SK-N-SH (cell line): ENCODE data around the gene NAXD. TPM values are rescaled to one million over a fixed set of nuclear protein-coding genes. Genes with fewer than 3 reads are reported as not detected.
A peak's percentile ranks its signal among the peaks of the same experiment; 100 is the strongest.

Experiments used
- CTCF ChIA-PET: fragments of 300-600, 350-600 bp; formaldehyde crosslinking; extraction: SDS; loops from one replicate; lab custom pipeline; 2021; lab: Yijun Ruan, JAX
- POLR2A ChIA-PET: fragments of 350-600 bp; sonication (Branson Sonifier 250); formaldehyde crosslinking; extraction: SDS; loops from one replicate; lab custom pipeline; 2020; ENCODE audit warnings: antibody characterized with exemption, inconsistent platforms; lab: Yijun Ruan, JAX
- DNase-seq: peaks from one replicate; pipeline ENCODE4 v3.0.0; 2012
- H2AFZ ChIP-seq: fragments of 200-600 bp; sonication (generic); 2 replicates; pipeline ENCODE4 v1.8.1; 2016; ENCODE audit warnings: antibody characterized with exemption, mild to moderate bottlenecking, low read depth
- H3F3A ChIP-seq: fragments of 200-600 bp; sonication (generic); replicated peaks from 2 replicates; pipeline ENCODE3; 2016; ENCODE audit warnings: antibody characterized with exemption, mild to moderate bottlenecking; ENCODE audit not compliant: insufficient read depth
- H3K27ac ChIP-seq, 2 experiments: fragments of 200-500 bp in 1 of 2; fragments of 200-600 bp in 1 of 2; sonication (Bioruptor generic) in 1 of 2; sonication (generic), shearing (Covaris generic) in 1 of 2; 2 replicates each; pipeline versions ENCODE4 v1.5.1 to v1.6.1; 2014 to 2016; ENCODE audit warnings: low read depth in 2 of 2, inconsistent platforms in 1 of 2, low read length in 1 of 2, mild to moderate bottlenecking in 1 of 2, mixed read lengths in 1 of 2
- H3K27me3 ChIP-seq: fragments of 200-600 bp; sonication (generic), shearing (Covaris generic); 2 replicates; pipeline ENCODE4 v1.6.1; 2016; ENCODE audit warnings: mixed run types; ENCODE audit not compliant: insufficient read depth
- H3K36me3 ChIP-seq, 2 experiments: fragments of 200-500 bp in 1 of 2; fragments of 200-600 bp in 1 of 2; sonication (Bioruptor generic) in 1 of 2; sonication (generic) in 1 of 2; replicated peaks in 1 of 2; 2 replicates each; pipeline versions ENCODE3 to v1.5.1; 2014 to 2016; ENCODE audit warnings: low read length in 1 of 2, mild to moderate bottlenecking in 1 of 2; ENCODE audit not compliant: insufficient read depth in 2 of 2, control insufficient read depth in 1 of 2
- H3K4me1 ChIP-seq, 2 experiments: fragments of 200-500 bp in 1 of 2; fragments of 200-600 bp in 1 of 2; sonication (Bioruptor generic) in 1 of 2; sonication (generic), shearing (Covaris generic) in 1 of 2; 2 replicates each; pipeline versions ENCODE4 v1.5.1 to v1.6.1; 2014 to 2016; ENCODE audit warnings: low read depth in 1 of 2, low read length in 1 of 2, mixed run types in 1 of 2; ENCODE audit not compliant: insufficient read depth in 2 of 2, control insufficient read depth in 1 of 2
- H3K4me2 ChIP-seq: fragments of 200-600 bp; sonication (generic), shearing (Covaris generic); 2 replicates; pipeline ENCODE4 v1.6.1; 2017; ENCODE audit warnings: mixed run types
- H3K4me3 ChIP-seq, 2 experiments: fragments of 200-500 bp in 1 of 2; fragments of 200-600 bp in 1 of 2; sonication (Bioruptor generic) in 1 of 2; sonication (generic), shearing (Covaris generic) in 1 of 2; 2 replicates each; pipeline versions ENCODE4 v1.5.1 to v1.8.1; 2014 to 2016; ENCODE audit warnings: low read depth in 2 of 2, inconsistent platforms in 1 of 2, low read length in 1 of 2, mild to moderate bottlenecking in 1 of 2, mixed read lengths in 1 of 2, moderate library complexity in 1 of 2
- H3K79me2 ChIP-seq: fragments of 200-600 bp; sonication (generic); 2 replicates; pipeline ENCODE4 v1.8.1; 2017; ENCODE audit warnings: mild to moderate bottlenecking; ENCODE audit not compliant: insufficient read depth
- H3K9ac ChIP-seq: fragments of 200-600 bp; sonication (generic); 2 replicates; pipeline ENCODE4 v1.6.1; 2017; ENCODE audit warnings: mixed run types
- H3K9me2 ChIP-seq: fragments of 200-600 bp; sonication (generic); 2 replicates; pipeline ENCODE4 v1.6.1; 2017; ENCODE audit warnings: mixed run types
- H3K9me3 ChIP-seq: fragments of 200-600 bp; sonication (generic); 2 replicates; pipeline ENCODE4 v1.6.1; 2017; ENCODE audit warnings: mixed run types, mild to moderate bottlenecking, moderate library complexity
- H4K20me1 ChIP-seq: fragments of 200-600 bp; sonication (generic); 2 replicates; pipeline ENCODE4 v1.6.1; 2017; ENCODE audit warnings: mild to moderate bottlenecking, mixed run types; ENCODE audit not compliant: insufficient read depth
- ELF1 ChIP-seq: IDR thresholded peaks from 2 replicates; pipeline ENCODE4 v1.4.0; 2012
- EZH2phosphoT487 ChIP-seq: fragments of 200-600 bp; sonication (generic); IDR thresholded peaks from 2 replicates; pipeline ENCODE4 v1.6.1; 2017; ENCODE audit warnings: low read depth, mixed run types, mild to moderate bottlenecking, antibody characterized with exemption, moderate library complexity, borderline replicate concordance
- FOSL2 ChIP-seq: IDR thresholded peaks from 2 replicates; pipeline ENCODE4 v1.4.0; 2012; ENCODE audit warnings: low read depth, mild to moderate bottlenecking, moderate library complexity, borderline replicate concordance
- FOXJ3 ChIP-seq: sonication (generic); formaldehyde crosslinking; IDR thresholded peaks from 2 replicates; pipeline ENCODE4 v1.5.1; 2020; ENCODE audit warnings: mild to moderate bottlenecking, missing genetic modification reagents
- GABPA ChIP-seq: IDR thresholded peaks from 2 replicates; pipeline ENCODE4 v1.4.0; 2012; ENCODE audit warnings: low read depth, mild to moderate bottlenecking
- GATA2 ChIP-seq: sonication (generic); formaldehyde crosslinking; IDR thresholded peaks from 2 replicates; pipeline ENCODE4 v1.5.0; 2020; ENCODE audit warnings: mild to moderate bottlenecking, missing genetic modification reagents
- JUND ChIP-seq: IDR thresholded peaks from 2 replicates; pipeline ENCODE4 v1.4.0; 2012
- MEF2A ChIP-seq: IDR thresholded peaks from 2 replicates; pipeline ENCODE4 v1.4.0; 2012; ENCODE audit warnings: low read depth, borderline replicate concordance
- MXI1 ChIP-seq: IDR thresholded peaks from 2 replicates; pipeline ENCODE4 v1.6.1; 2012; ENCODE audit warnings: mild to moderate bottlenecking, low read depth, low read length, improper control_type of control experiment
- NFIC ChIP-seq: IDR thresholded peaks from 2 replicates; pipeline ENCODE4 v1.4.0; 2012; ENCODE audit warnings: borderline replicate concordance
- NRF1 ChIP-seq: IDR thresholded peaks from 2 replicates; pipeline ENCODE4 v1.6.1; 2012; ENCODE audit warnings: low read depth, mild to moderate bottlenecking, low read length
- RAD21 ChIP-seq: IDR thresholded peaks from 2 replicates; pipeline ENCODE4 v1.6.1; 2012; ENCODE audit warnings: mild to moderate bottlenecking, low read length
- RFX5 ChIP-seq: IDR thresholded peaks from 2 replicates; pipeline ENCODE4 v1.6.1; 2012; ENCODE audit warnings: mild to moderate bottlenecking, improper control_type of control experiment, low read length
- SIN3A ChIP-seq: IDR thresholded peaks from 2 replicates; pipeline ENCODE4 v1.6.1; 2012; ENCODE audit warnings: low read depth, mild to moderate bottlenecking, low read length, moderate library complexity, borderline replicate concordance
- SMC3 ChIP-seq: IDR thresholded peaks from 2 replicates; pipeline ENCODE4 v1.6.1; 2012; ENCODE audit warnings: low read depth, low read length, improper control_type of control experiment
- TAF1 ChIP-seq: IDR thresholded peaks from 2 replicates; pipeline ENCODE4 v1.6.1; 2012; ENCODE audit warnings: low read depth, mild to moderate bottlenecking, low read length, moderate library complexity, borderline replicate concordance
- TCF12 ChIP-seq: IDR thresholded peaks from 2 replicates; pipeline ENCODE4 v1.4.0; 2012
- TEAD4 ChIP-seq: IDR thresholded peaks from 2 replicates; pipeline ENCODE4 v1.4.0; 2012; ENCODE audit warnings: mild to moderate bottlenecking, borderline replicate concordance; ENCODE audit not compliant: insufficient read depth
- YY1 ChIP-seq: IDR thresholded peaks from 2 replicates; pipeline ENCODE4 v1.4.0; 2012; ENCODE audit warnings: low read depth, mild to moderate bottlenecking
- WGBS: methylation state at CpG from one replicate; pipeline ENCODE4 v1.1.6; 2017; ENCODE audit warnings: low lambda C conversion rate; 5-methylcytosine and 5-hydroxymethylcytosine counted together
- polyA plus RNA-seq, 3 experiments: library from polyadenylated mRNA; depleted of rRNA; stranded (reverse); fragments of >200 nt; gene quantifications; 2 replicates each; pipeline ENCODE4 v1.2.3, GENCODE V29; 2012
- TF ChIP-seq, protein P1 (sequence below): fragments of 150-350 bp; IDR thresholded peaks from 2 replicates; pipeline ENCODE4 v1.6.1; 2017; ENCODE audit warnings: antibody characterized with exemption, low read length, low read depth, borderline replicate concordance
- TF ChIP-seq, protein P2 (sequence below): IDR thresholded peaks from 2 replicates; pipeline ENCODE4 v1.4.0; 2012; ENCODE audit warnings: low read depth, borderline replicate concordance
- TF ChIP-seq, protein P3 (sequence below): IDR thresholded peaks from 2 replicates; pipeline ENCODE4 v1.4.0; 2012; ENCODE audit warnings: low read depth
- TF ChIP-seq, protein P4 (sequence below): IDR thresholded peaks from 2 replicates; pipeline ENCODE4 v1.6.1; 2012; ENCODE audit warnings: mild to moderate bottlenecking, low read depth, low read length, moderate library complexity

Gene NAXD
- polyA plus RNA-seq, 1 of the 3 experiments (the other 2 are of a cell fraction) = 32.4 TPM

DNA sequence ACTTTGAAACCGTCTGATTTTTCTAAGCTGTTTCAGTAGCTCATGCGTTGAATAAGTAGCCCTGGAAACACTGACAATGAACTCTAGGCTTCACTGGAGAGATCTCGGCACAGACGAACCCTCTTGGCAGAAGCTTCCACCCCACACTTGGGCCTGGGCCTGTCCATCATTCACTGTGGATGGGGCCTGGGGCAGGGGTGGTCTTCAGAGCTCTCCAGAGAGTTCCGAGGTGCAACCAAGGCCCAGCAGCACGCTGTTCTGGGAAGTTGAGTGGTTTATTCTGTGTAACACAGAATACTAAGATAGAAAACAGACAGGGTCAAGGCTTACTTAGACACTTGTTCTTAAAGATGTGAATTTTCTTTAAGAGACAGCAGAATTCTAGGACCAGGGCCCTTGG lies 21.9 kb downstream of the NAXD start:
- Histone ChIP-seq H3K4me1 (peaks cover 0 to 17% of the 10 kb centered on the region in 2 experiments; a peak in 2 of 4 replicates), H3K79me2 (peaks cover 25% of the 10 kb centered on the region; the same call in 1 of the 2 replicates), H4K20me1 (peaks cover 6% of the 10 kb centered on the region; the same call in 1 of the 2 replicates), H3F3A (peaks cover 7% of the 10 kb centered on the region), H3K36me3 (peaks cover 21 to 73% of the 10 kb centered on the region in 2 experiments), H2AFZ (no peak overlapping the region), H3K27ac (no peak overlapping the region), H3K27me3 (no peaks in the 10 kb centered on the region), H3K4me2 (no peak overlapping the region), H3K4me3 (no peak overlapping the region), H3K9ac (no peak overlapping the region), H3K9me2 (no peaks in the 10 kb centered on the region), H3K9me3 (no peaks in the 10 kb centered on the region)
- TF ChIP-seq YY1 (no peak), RAD21 (no peak), NFIC (no peak), TAF1 (no peak), GATA2 (CRISPR knock-in tag) (no peak), GABPA (no peak), TCF12 (no peak), MXI1 (no peak), RFX5 (no peak), TEAD4 (no peak), ELF1 (no peak), MEF2A (no peak), NRF1 (no peak), JUND (no peak), FOXJ3 (CRISPR knock-in tag) (no peak), FOSL2 (no peak)
- TF ChIP-seq, protein P1, sequence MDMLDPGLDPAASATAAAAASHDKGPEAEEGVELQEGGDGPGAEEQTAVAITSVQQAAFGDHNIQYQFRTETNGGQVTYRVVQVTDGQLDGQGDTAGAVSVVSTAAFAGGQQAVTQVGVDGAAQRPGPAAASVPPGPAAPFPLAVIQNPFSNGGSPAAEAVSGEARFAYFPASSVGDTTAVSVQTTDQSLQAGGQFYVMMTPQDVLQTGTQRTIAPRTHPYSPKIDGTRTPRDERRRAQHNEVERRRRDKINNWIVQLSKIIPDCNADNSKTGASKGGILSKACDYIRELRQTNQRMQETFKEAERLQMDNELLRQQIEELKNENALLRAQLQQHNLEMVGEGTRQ = no peak
- TF ChIP-seq, protein P2, sequence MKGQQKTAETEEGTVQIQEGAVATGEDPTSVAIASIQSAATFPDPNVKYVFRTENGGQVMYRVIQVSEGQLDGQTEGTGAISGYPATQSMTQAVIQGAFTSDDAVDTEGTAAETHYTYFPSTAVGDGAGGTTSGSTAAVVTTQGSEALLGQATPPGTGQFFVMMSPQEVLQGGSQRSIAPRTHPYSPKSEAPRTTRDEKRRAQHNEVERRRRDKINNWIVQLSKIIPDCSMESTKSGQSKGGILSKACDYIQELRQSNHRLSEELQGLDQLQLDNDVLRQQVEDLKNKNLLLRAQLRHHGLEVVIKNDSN = no peak
- TF ChIP-seq, protein P3, sequence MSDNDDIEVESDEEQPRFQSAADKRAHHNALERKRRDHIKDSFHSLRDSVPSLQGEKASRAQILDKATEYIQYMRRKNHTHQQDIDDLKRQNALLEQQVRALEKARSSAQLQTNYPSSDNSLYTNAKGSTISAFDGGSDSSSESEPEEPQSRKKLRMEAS = no peak
- POLR2A ChIA-PET = no interaction called here
- DNase-seq = no peak
- 92% methylated on average over 6 of the region's 6 CpGs for WGBS
- CTCF ChIA-PET = no interaction called here

DNA sequence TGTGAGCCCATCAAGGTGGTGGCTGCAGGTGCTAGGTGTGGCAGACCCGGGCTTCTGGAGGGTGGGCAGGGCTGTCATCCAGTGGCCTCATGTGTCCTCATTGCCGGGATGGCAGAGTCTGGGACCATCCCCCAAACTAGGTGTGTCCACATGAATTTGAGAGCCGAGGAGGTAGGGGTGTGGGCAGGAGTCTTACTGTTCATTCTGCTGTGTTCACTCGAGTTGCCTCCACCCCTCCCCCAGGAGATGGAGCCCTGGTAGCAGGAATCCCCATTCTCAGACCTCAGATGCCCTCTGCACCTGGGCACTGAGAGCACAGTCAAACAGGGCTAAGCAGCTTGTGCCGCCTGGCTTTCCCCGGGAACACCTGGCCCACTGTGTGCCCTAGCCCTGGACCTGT lies 22.4 kb downstream of the NAXD start:
- Histone ChIP-seq H3K4me3 (no peak overlapping the region), H3K9me2 (no peaks in the 10 kb centered on the region), H3K79me2 (peaks cover 20% of the 10 kb centered on the region; the same call in 1 of the 2 replicates), H2AFZ (no peak overlapping the region), H3K4me2 (no peak overlapping the region), H3K27ac (no peak overlapping the region), H3K27me3 (no peaks in the 10 kb centered on the region), H3K9me3 (no peaks in the 10 kb centered on the region), H4K20me1 (peaks cover 6% of the 10 kb centered on the region; the same call in 1 of the 2 replicates), H3K36me3 (peaks cover 21 to 77% of the 10 kb centered on the region in 2 experiments), H3K4me1 (peaks cover 0 to 17% of the 10 kb centered on the region in 2 experiments; a peak in 2 of 4 replicates), H3K9ac (no peak overlapping the region), H3F3A (peaks cover 7% of the 10 kb centered on the region)
- peak; percentile 32 for DNase-seq
- ChIA-PET CTCF (no interaction called here), POLR2A (no interaction called here)
- 85% methylated on average over 4 of the region's 6 CpGs for WGBS
- TF ChIP-seq TEAD4 = no peak
- TF ChIP-seq, protein P3 = no peak
- no peak for TF ChIP-seq ELF1
- TF ChIP-seq EZH2phosphoT487 = no peak
- TF ChIP-seq, protein P4, sequence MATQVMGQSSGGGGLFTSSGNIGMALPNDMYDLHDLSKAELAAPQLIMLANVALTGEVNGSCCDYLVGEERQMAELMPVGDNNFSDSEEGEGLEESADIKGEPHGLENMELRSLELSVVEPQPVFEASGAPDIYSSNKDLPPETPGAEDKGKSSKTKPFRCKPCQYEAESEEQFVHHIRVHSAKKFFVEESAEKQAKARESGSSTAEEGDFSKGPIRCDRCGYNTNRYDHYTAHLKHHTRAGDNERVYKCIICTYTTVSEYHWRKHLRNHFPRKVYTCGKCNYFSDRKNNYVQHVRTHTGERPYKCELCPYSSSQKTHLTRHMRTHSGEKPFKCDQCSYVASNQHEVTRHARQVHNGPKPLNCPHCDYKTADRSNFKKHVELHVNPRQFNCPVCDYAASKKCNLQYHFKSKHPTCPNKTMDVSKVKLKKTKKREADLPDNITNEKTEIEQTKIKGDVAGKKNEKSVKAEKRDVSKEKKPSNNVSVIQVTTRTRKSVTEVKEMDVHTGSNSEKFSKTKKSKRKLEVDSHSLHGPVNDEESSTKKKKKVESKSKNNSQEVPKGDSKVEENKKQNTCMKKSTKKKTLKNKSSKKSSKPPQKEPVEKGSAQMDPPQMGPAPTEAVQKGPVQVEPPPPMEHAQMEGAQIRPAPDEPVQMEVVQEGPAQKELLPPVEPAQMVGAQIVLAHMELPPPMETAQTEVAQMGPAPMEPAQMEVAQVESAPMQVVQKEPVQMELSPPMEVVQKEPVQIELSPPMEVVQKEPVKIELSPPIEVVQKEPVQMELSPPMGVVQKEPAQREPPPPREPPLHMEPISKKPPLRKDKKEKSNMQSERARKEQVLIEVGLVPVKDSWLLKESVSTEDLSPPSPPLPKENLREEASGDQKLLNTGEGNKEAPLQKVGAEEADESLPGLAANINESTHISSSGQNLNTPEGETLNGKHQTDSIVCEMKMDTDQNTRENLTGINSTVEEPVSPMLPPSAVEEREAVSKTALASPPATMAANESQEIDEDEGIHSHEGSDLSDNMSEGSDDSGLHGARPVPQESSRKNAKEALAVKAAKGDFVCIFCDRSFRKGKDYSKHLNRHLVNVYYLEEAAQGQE = no peak
- no peak for TF ChIP-seq SMC3
- TF ChIP-seq SIN3A = no peak
- no peak for TF ChIP-seq NFIC
- TF ChIP-seq TCF12 = no peak
- TF ChIP-seq YY1 = no peak
- TF ChIP-seq, protein P2 = no peak
